Endothelial cell of umbilical vein (primary cell): ENCODE measurements around the gene ZNF496.

Experiments
- EZH2 ChIP-seq: IDR thresholded peaks from 2 replicates; pipeline ENCODE4 v1.6.1; 2012; ENCODE audit warnings: borderline replicate concordance, low read depth, mild to moderate bottlenecking, moderate library complexity, low read length, inconsistent platforms; ENCODE audit not compliant: severe bottlenecking
- JUN ChIP-seq: IDR thresholded peaks from 2 replicates; pipeline ENCODE4 v1.6.1; 2011; ENCODE audit warnings: borderline replicate concordance, low read depth; ENCODE audit not compliant: insufficient read length, insufficient read depth
- MAX ChIP-seq: IDR thresholded peaks from 2 replicates; pipeline ENCODE4 v1.6.1; 2011; ENCODE audit not compliant: insufficient read depth, insufficient read length
- POLR2A ChIP-seq: IDR thresholded peaks from 2 replicates; pipeline ENCODE4 v1.6.1; 2012; ENCODE audit warnings: low read depth, mild to moderate bottlenecking, control low read depth, low read length
- POLR2AphosphoS5 ChIP-seq: IDR thresholded peaks from 2 replicates; pipeline ENCODE4 v1.6.1; 2012; ENCODE audit warnings: low read depth, mild to moderate bottlenecking, control low read depth, low read length, moderate library complexity; ENCODE audit not compliant: insufficient read depth
- TF ChIP-seq, protein P1 (sequence below), 2 donors: IDR thresholded peaks; 1 replicate in 1 of 2; 2 replicates in 1 of 2; pipeline ENCODE4 v1.5.1; 2011; ENCODE audit warnings: low read length in 2 of 2, mild to moderate bottlenecking in 2 of 2, moderate library complexity in 2 of 2, control low read depth in 1 of 2, inconsistent platforms in 1 of 2, low read depth in 1 of 2; ENCODE audit not compliant: insufficient read depth in 1 of 2; ENCODE audit errors: extremely low read depth in 1 of 2

DNA sequence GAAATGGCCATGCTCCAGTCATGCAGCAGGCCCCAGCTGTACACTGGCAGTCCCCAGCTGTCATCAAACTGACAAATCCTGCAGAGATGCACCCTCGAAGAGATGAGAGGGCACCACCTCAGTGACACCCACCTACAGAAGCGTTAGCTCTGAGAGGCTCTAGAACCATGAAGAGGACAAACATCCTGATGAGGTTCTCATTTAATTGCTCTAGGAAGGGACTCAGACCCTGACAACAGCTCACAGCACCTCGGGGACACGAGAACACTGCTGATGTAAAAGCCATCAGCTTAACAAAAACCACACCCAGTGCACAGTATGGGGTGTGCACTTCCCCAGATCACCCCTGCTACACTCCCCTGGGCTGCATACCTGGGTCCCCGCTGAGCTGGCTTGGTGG is 3.4 kb downstream of the ZNF496 start:
- TF ChIP-seq, protein P1, sequence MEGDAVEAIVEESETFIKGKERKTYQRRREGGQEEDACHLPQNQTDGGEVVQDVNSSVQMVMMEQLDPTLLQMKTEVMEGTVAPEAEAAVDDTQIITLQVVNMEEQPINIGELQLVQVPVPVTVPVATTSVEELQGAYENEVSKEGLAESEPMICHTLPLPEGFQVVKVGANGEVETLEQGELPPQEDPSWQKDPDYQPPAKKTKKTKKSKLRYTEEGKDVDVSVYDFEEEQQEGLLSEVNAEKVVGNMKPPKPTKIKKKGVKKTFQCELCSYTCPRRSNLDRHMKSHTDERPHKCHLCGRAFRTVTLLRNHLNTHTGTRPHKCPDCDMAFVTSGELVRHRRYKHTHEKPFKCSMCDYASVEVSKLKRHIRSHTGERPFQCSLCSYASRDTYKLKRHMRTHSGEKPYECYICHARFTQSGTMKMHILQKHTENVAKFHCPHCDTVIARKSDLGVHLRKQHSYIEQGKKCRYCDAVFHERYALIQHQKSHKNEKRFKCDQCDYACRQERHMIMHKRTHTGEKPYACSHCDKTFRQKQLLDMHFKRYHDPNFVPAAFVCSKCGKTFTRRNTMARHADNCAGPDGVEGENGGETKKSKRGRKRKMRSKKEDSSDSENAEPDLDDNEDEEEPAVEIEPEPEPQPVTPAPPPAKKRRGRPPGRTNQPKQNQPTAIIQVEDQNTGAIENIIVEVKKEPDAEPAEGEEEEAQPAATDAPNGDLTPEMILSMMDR (IDR thresholded peaks at IDR 0.05; ENCODE audit: extremely low read depth in 1 of 2, insufficient read depth in 1 of 2, low read depth in 1 of 2, low read length in 2 of 2), result no peak
- TF ChIP-seq JUN, result no peak
- TF ChIP-seq EZH2, result no peak
- no peak for TF ChIP-seq POLR2AphosphoS5
- TF ChIP-seq MAX, result no peak
- TF ChIP-seq POLR2A, result no peak
